Ovary (tissue), 3 donors: ENCODE data around the gene MYH2.

Source experiments
- EP300 ChIP-seq: sonication (generic); formaldehyde crosslinking; IDR thresholded peaks from one replicate; pipeline ENCODE4 v1.6.1; 2017; ENCODE audit warnings: antibody characterized with exemption
- POLR2A ChIP-seq: fragments of 450-650 bp; IDR thresholded peaks from one replicate; pipeline ENCODE4 v1.6.1; 2017; ENCODE audit warnings: antibody characterized with exemption, mild to moderate bottlenecking, moderate library complexity
- TF ChIP-seq, protein P1 (sequence below), 3 donors: fragments of 450-650 bp in 2 of 3; fragments of 200-600 bp in 1 of 3; IDR thresholded peaks; one replicate each; pipeline versions ENCODE4 v1.5.1 to v1.8.0; 2016 to 2022; ENCODE audit warnings: antibody characterized with exemption in 3 of 3, mild to moderate bottlenecking in 1 of 3
- donor health status: DM: no; HTN: no; CAD: no.

DNA sequence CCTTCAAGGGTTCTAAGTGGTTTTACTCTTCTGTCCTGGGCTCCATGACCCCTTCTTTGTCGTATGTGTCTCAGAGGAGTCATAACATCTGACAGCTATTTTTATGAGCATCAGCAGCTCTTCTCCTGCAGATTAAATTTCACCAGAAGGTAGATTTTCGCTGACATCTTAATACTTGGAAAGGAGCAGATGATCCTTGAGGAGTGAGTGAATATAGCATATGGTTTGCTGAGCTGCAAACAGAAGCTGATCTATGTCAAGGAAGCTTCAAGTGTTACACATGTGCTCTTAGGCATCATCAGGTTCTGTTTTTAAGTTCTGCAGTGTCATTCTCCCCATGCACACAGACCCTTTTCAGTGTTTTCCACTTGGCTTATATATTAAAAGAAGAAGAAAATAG is 49.2 kb upstream of the MYH2 start:
- TF ChIP-seq POLR2A: no peak
- TF ChIP-seq, protein P1, sequence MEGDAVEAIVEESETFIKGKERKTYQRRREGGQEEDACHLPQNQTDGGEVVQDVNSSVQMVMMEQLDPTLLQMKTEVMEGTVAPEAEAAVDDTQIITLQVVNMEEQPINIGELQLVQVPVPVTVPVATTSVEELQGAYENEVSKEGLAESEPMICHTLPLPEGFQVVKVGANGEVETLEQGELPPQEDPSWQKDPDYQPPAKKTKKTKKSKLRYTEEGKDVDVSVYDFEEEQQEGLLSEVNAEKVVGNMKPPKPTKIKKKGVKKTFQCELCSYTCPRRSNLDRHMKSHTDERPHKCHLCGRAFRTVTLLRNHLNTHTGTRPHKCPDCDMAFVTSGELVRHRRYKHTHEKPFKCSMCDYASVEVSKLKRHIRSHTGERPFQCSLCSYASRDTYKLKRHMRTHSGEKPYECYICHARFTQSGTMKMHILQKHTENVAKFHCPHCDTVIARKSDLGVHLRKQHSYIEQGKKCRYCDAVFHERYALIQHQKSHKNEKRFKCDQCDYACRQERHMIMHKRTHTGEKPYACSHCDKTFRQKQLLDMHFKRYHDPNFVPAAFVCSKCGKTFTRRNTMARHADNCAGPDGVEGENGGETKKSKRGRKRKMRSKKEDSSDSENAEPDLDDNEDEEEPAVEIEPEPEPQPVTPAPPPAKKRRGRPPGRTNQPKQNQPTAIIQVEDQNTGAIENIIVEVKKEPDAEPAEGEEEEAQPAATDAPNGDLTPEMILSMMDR (IDR thresholded peaks at IDR 0.05): no peak
- no peak for TF ChIP-seq EP300
